Activated T-cell treated with anti-CD3 and anti-CD28 coated beads, Interleukin-2, amount 50 U/mL, for 1 hour (primary cell): ENCODE data around the gene NDUFB10.

ENCODE experiments used
- DNase-seq: peaks from one replicate; pipeline ENCODE4 v3.0.0-alpha.2; 2020

The NDUFB10 gene

DNA sequence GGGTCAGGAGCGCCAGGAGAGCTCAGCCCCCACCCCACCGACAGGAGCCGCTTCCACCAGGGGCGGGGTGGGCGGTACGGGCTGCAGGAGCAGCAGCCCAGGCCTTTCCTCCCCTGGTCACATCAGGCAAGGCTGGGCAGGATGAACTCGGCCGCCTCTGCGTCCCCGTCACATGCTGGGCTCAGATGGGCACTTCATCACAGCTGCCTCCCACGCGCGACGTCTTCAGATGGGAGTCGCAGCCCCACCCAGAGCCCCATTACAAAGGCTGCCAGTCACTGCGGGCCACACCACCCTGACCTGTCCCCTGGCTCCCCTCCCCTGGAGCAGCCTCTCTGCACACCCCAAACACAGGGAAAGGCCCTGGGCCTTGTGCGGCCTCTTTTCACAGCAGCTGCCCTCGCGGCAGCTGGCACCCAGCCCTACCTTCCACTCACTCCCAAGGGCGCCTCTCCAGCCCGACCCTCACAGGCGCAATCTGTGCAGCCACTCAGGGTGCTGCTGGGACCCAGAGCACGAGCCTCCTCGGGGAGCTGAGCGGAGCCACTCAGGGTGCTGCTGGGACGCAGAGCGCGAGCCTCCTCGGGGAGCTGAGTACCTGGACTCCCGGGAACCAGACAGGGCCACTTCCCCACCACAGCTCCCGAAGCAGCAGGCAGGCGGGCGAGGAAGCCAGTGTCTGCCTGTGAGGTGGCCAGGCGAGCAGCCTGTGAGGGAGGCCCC lies 45.6 kb downstream of the NDUFB10 start:
- no peak for DNase-seq

GRCh38 chr16:2005646-2006045 lies 46.3 kb downstream of the NDUFB10 start:
- no peak for DNase-seq

DNA sequence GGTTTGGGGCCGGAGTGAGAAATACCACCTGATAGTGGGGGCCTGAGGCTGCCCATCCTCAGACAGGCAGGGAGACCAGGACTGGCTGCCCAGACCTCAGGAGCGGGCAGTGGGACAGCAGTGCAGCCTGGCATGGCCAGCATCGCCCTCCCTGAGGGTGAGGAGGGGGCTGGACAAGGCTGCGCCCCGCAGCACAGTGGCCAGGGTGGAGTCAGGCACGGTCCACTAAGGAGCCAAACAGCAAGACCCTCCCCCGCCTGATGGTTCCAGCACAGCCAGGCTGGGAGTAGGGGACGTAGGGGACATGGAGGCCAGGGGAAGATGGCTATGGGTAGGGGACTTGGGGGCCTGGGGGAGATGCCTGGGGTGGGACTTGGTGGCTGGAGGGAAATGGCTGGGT lies 47.0 kb downstream of the NDUFB10 start:
- DNase-seq, result no peak

GRCh38 chr16:2007081-2007836 lies 47.9 kb downstream of the NDUFB10 start:
- DNase-seq, result no peak

DNA sequence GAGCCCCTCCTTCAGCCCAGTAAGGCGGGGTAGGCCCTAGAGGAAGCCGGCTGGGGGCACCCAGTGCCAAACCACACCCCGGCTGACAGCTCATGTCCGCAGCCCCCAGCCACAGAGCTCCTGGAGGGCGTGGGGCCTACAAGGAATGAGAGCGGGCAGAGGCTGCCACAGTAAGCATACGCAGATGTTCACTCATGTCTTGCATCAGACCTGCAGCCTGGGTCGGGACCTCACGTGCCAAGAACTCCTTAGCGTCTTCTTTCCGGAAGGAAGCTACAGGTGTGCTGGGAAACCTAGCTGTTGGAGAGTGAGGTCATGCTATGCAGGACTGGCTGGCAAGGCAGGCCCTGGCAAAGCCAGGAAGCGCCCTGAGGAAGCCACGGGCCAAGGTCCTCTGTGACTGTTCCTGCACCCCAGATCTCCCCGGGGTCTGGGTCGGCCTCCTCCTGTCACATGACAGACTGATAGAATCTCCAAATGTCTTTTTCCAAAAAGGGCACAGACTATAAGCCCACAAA lies 48.7 kb downstream of the NDUFB10 start:
- no peak for DNase-seq

DNA sequence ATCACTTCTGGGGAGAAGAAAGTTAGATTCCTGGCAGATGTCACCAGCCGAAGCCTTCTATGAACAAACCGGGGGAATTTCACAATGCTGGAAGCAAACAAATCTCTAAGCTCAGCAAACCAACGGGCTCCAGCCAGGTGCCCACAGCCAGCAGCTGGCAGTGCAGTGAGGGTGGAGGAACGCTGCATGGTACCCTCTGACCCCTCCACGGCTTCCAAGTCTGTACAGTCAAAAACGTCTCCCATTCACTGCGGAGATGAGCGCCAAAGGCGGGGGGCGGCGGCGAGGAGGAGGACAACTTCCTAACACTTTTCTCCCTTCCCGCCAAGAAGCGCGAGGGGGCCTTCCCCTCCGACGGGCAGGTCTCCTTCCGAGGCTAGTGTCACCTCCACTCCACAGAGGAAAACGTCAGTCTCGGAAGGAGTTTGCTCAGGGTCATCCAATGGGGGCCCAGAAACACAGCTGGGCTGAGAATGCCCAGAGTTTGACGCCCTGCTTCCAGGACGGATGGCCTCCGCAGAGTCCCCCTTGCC lies 49.4 kb downstream of the NDUFB10 start:
- no peak for DNase-seq

DNA sequence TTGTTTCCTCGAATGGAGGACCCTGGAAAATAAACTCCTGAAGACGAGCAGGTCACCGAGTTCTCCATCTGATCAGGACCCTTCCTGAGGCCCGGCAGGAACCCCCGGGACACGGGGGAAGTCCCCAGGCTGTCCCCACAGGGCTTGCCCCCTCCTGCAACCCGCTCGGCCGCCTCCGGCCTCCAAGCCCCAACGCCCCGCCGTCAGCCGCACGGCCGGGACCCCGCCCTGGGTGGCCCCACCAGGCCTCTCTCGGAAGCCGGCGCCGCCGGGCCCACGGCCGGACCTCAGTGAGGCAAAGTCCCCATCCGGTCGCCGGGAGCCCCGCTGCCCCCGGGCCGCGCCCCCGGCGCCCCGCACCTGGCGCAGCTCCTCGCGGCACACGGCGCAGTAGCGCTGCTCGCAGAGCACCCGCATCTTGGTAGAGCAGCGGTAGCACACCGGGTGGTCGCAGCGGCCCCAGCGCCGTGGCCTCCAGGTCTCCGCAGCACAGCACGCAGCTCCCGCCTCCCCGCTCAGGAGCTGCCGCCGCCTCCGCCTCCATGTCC lies 49.9 kb downstream of the NDUFB10 start:
- DNase-seq, result peak; percentile 41

DNA sequence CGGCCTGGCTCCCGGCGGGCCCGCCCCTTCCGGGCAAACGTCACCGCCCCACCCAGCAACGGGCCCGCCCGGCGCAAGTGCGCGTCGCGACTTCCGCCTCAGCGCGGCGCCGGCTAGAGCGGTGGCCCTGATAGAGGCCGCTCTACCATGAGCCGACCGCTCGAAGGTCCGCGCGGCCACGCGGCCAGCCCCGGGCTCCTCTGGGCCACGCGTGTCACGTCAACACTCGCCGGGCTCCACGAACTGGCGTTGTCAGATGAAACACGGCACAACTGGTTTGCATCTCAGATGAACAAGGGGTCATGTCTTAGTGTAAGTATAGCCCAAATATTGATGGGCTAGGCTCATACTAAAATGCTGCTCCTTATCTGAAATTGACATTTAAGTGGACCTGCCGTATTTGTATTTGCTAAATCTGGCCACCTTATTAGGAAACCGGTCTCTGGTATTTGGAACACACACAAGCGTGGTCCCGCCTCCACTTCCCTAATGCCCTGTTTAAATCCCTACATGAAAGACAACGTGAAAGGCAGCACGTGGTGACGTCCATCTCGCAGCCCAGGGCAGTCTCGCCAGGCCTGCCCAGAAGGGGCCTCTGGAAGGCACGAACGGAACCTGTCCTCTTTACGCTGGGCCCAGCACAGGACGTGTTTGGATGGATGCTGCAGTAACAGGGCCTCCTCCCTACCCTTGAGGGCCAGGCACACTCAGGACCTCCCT lies 50.6 kb downstream of the NDUFB10 start, which contains the start of gene ZNF598:
TSS of gene ZNF598 (minus strand) at position 31 of the 720 bp plus-strand sequence.
- peak; percentile 83 for DNase-seq
